WI38 (cell line): ENCODE data around the gene KLC1.
"Not testable (repeated sequence)": the region's sequence is repeated elsewhere in the genome, so short reads cannot be mapped to it uniquely, and the experiment has no call there.

Experiments
- H3K4me3 ChIP-seq: 2 replicates; pipeline ENCODE4 v1.5.1; 2011; ENCODE audit warnings: low read depth, mild to moderate bottlenecking, control low read depth, low read length
- CTCF ChIP-seq: IDR thresholded peaks from 2 replicates; pipeline ENCODE4 v1.5.1; 2012; ENCODE audit warnings: low read depth, mild to moderate bottlenecking, control low read depth, low read length

KLC1 gene

GRCh38 chr14:103685276-103686211 lies 56.5 kb downstream of the KLC1 start:
- H3K4me3 ChIP-seq = no peak overlapping the region
- TF ChIP-seq CTCF = no peak

- TF ChIP-seq CTCF = no peak
- no peak overlapping the region for H3K4me3 ChIP-seq
Measured at GRCh38 chr14:103686831-103687485, 57.9 kb downstream of the KLC1 start.

GRCh38 chr14:103687712-103688111 lies 58.7 kb downstream of the KLC1 start:
- no peak overlapping the region for H3K4me3 ChIP-seq
- TF ChIP-seq CTCF = no peak

- H3K4me3 ChIP-seq = no peak overlapping the region
- TF ChIP-seq CTCF = no peak
Measured at GRCh38 chr14:103688441-103688840, 59.4 kb downstream of the KLC1 start.

- H3K4me3 ChIP-seq = no peak overlapping the region
- no peak for TF ChIP-seq CTCF
Measured at GRCh38 chr14:103688906-103689902, 60.2 kb downstream of the KLC1 start.

- H3K4me3 ChIP-seq = no peak overlapping the region
Measured at GRCh38 chr14:103690332-103690731, 61.3 kb downstream of the KLC1 start.

GRCh38 chr14:103691655-103692054 lies 62.6 kb downstream of the KLC1 start:
- H3K4me3 ChIP-seq = not testable (repeated sequence)

More at GRCh38 chr14:103690332-103690731, 61.3 kb downstream of the KLC1 start:
- no peak for TF ChIP-seq CTCF
